NK-92 treated with Interleukin-12 subunit alpha and Interleukin-12 subunit beta, amount 100 ng/mL, for 24 hours (cell line): ENCODE data around the gene OXNAD1.
"Not testable (repeated sequence)": the region's sequence is repeated elsewhere in the genome, so short reads cannot be mapped to it uniquely, and the experiment has no call there.

Experiments
- DNase-seq: peaks from one replicate; lab custom pipeline; 2025; lab: John Stamatoyannopoulos, UW

The OXNAD1 gene

GRCh38 chr3:16304061-16305010 lies 39.3 kb downstream of the OXNAD1 start:
- no peak for DNase-seq

- DNase-seq, result no peak
Measured at GRCh38 chr3:16305111-16305541, 40.1 kb downstream of the OXNAD1 start.

DNA sequence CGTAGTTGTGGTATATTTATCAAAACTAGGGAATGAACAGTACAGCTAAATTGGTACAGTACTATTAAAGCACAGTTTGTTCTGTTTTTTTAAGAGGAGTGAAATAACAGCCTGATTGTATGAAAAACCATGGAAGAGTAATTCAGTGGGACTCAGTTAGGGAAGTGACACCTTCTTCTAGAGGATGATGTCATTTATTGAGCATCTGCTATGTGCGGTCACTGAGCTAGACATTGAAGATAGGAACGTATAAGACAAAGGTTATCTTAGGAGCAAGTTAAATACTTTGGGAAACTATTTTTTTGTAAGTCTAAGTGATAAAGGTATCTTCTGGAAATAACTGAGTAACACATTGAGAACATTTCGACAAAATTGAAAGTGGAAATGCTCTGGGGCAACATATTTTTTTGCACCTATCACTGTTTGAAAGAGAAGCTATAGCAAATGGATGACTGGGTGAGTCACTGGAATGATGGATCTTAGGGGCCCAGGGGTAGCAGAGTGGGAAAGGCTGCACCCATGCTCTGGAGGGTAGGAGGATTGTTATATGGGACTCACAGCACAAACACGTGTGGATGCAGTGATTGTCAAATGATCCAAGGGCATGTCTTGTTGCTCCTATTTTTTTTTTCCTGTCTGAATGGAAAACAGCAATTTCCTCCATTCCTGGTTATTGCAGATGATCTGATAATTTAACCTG lies 43.0 kb downstream of the OXNAD1 start:
- DNase-seq, result no peak

- DNase-seq, result no peak
Measured at GRCh38 chr3:16308727-16309126, 43.7 kb downstream of the OXNAD1 start.

DNA sequence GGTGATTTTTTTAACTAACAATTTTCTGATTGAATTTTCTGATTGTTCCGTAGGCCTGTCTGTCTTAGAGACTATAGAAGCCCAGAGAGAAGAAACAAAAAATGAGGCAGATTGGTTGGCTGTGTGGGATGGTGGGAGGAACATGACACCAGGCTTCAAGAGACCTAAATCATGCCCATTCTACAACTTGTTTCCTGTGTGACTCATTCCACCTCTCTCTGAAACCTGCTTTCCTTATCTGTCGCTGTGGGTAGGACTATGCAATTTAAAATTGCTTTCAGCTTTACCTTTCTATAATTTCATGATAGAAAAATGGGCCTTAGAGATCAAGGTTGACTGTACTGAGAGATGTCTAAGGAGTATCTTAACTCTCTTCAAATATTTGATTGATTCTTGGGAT lies 44.5 kb downstream of the OXNAD1 start:
- no peak for DNase-seq

DNA sequence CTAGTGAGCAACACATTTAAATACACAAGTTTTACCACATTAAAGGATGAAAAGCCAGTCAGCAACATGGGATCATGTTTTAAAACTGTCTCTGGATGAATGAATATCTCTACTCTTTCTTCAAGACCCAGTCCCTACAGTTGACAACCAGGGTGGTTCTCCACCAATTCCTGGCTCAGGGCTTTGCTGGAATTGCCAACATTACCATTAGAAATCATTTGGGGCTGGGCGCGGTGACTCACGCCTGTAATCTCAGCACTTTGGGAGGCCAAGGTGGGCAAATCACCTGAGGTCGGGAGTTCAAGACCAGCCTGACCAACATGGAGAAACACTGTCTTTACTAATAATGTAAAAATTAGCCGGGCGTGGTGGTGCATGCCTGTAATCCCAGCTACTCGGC lies 45.5 kb downstream of the OXNAD1 start:
- DNase-seq, result not testable (repeated sequence)

DNA sequence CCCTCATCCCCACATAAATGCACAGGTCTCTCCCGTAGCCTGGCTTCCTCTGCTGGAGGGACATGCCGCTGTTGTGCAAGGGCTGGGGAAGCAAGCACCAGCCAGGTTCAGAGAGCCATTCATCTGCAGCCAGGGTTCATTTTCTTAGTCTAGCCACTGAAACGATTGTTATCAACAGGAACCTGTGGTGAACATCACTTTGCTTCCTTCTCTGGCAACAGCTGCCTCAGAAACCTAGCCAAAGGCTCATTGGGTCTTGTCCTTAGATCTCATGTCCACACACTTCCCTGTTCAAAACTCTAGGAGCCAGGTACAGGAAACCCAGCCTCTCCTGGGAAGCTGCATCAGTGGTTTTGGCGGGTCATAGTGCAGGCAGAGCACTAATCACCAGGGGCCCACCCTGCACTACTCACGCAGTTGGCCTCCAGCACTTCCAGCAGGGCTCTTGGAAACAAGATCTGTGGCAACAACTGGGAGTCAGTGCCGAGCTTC lies 47.0 kb downstream of the OXNAD1 start:
- no peak for DNase-seq

DNA sequence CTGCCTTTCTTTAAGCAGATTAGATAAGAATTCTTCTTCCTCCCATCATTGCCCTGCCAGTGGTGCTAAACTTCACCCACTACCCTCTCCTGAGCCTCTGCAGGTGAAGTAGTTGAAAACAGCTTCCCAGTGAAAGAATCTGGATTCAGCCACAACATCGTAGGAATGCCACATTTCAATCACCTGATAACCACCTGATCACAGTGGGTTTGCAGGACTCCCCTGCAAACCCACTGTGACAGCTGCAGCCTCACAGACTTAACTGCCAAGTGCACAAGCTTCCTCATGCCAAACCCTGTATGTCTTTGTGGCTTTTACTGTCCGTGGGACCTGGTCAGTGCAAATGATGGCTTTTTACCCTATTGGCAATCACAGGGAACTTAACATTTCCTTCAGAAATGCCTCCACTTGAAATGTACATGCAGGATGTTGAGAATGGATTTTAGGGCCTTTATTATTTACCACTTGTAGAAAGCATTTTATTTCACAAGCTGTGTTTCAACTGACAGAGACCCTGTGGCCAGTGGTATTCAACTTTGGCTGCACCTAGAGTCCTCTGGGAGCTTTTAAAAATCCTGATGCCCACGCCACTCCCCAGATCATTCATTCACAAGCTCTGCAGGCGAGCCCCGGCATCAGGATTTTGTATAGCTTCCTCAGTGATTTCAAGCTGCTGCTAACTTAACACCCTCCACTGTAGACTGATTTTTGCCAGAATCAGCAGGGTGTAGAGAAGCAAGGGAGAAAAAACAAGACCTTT lies 49.1 kb downstream of the OXNAD1 start:
- no peak for DNase-seq

- no peak for DNase-seq
Measured at GRCh38 chr3:16315623-16316022, 50.6 kb downstream of the OXNAD1 start.

GRCh38 chr3:16316396-16316795 lies 51.4 kb downstream of the OXNAD1 start:
- DNase-seq, result no peak

GRCh38 chr3:16316847-16317560 lies 52.0 kb downstream of the OXNAD1 start:
- DNase-seq, result no peak

DNA sequence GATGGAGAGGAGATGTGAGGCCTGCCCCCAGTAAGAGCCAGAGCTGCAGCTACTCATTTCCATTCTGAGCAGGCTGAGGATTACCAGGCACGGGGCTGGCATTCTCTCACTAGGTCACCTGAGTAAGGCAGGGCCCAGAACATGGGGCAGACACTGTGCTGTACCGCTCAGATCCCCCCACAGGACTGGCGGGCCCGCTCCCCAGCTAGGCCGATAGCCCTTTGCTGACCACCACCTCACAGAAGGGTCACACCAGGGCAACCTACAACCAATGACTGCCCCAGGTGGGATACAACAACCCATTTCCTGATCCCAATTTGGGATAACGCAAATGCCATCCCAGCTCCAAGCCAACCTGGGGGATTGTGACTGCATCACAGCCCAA lies 52.5 kb downstream of the OXNAD1 start:
- DNase-seq, result no peak

DNA sequence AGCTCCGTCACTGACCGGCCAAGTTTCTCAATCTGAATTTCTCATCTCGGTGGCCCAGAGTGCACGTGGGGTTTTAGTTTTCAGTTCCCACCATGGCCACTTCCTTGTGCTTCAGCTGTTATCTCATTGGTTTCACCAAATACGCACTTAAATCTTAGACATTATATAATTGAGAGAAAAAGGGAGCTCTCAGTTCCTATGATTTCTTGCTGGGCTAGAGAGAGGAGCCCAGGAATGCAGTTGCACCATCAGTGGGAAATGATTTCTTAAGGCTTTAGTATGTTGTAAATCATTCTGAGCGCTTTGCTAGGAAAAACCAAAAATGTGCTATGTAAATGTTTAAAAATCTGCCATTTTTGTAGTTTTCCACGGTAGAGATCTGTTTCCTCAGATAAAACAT lies 53.2 kb downstream of the OXNAD1 start:
- no peak for DNase-seq

DNA sequence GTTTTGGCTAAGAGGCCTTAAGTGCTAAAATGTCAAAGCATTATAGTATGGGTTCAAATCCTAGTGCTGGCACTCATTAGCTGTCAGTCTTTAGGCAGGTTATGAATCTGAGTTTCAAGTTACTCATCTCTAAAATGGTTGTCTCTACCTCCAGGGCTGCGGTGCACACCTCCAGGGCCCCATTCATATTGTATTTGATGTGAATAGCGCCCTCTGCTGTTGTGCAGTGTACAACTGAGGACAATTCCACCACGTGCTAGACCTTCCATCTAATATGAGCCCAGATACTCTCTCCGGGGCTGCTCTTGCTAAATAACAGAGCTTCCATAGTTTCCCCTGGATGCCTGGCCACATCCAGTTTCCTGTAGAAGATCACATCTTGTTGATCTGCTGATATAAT lies 54.3 kb downstream of the OXNAD1 start:
- no peak for DNase-seq

DNA sequence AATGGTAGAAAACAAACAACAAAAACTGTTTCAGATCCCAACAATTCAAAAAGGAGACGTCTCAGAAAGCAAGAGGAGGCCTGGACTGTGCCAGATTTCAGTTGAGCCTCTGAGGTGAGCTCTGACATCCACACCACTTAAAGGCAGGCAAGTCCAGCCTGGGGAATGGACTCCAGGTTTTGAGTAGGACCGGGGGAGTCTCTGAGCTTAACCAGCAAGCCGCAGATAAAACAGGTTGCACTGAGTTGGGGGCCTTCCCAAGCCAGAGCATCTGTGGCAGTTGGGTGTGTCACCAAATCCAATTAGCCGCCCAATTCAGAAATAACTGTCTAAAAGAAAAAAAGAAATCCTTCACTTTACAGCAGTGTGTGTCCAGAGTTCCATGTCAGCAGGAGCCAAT lies 54.7 kb downstream of the OXNAD1 start:
- no peak for DNase-seq

GRCh38 chr3:16320711-16321110 lies 55.7 kb downstream of the OXNAD1 start:
- DNase-seq, result no peak

DNA sequence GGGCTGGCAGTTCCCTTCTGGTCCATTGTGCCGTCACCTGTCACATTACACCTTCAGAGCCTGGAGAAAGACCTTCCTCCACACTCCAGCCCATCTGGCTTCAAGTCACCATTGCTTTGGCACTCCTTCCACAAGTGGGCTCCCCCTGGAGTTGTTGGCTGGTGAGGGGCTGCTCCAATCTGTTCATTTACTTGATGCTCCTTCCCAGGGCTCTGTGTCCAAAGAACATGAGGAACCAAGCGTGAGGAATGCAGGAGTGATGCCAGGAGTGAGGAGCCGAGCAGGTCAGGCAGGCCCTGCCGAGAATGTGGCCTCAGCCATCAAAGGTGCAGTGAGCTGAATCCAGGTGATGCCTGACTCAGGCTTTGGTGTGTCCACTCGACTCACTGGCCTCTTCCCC lies 57.2 kb downstream of the OXNAD1 start:
- no peak for DNase-seq

DNA sequence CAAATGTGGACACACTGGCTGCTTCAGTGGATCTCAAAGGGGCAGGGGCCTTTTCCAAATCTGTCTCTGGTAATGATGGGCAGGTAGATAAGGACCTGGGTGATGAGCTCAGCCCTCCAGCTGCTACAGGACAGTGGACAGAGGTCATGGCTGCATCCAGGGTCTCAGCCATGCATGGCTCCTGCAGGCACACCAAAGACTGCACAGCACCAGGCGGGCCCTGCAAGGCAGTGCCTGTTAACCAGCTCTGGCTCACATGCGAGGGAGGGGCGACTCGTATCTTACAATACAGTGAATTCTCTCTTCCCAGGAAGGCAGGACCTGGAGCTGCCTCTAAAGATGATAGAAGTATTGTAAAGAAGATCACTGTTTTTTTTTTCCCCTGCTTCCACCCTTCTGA lies 58.7 kb downstream of the OXNAD1 start:
- DNase-seq, result no peak

- no peak for DNase-seq
Measured at GRCh38 chr3:16325850-16326249, 60.8 kb downstream of the OXNAD1 start.

GRCh38 chr3:16326724-16327349 lies 61.8 kb downstream of the OXNAD1 start:
- DNase-seq, result no peak

- no peak for DNase-seq
Measured at GRCh38 chr3:16328124-16328523, 63.1 kb downstream of the OXNAD1 start.
